H1 (cell line): ENCODE measurements around the gene FOXL3. TPM values are rescaled to one million over a fixed set of nuclear protein-coding genes. Genes with fewer than 3 reads are reported as not detected.

Experiments used
- CTCF ChIA-PET: fragments of 300-600 bp; sonication (Branson Sonifier 250); formaldehyde crosslinking; loops from one replicate; lab custom pipeline; 2021; ENCODE audit not compliant: partially characterized antibody; lab: Charles Lee
- POLR2A ChIA-PET: fragments of 300-600 bp; sonication (Branson Sonifier 250); formaldehyde crosslinking; loops from one replicate; lab custom pipeline; 2021; ENCODE audit warnings: inconsistent platforms; ENCODE audit not compliant: partially characterized antibody; lab: Charles Lee
- DNase-seq, 2 experiments: peaks; one replicate each; pipeline versions ENCODE4 v3.0.0 to v3.0.0-alpha.2; 2010 to 2022; ENCODE audit warnings: low spot score in 2 of 2, low read depth in 1 of 2, mixed read lengths in 1 of 2
- FAIRE-seq: peaks from 2 replicates; lab custom pipeline; 2011; peaks lifted over from hg19 to GRCh38; lab: Jason Lieb, UNC
- H2AFZ ChIP-seq: 2 replicates; pipeline ENCODE4 v1.8.1; 2012; ENCODE audit warnings: low read length, inconsistent platforms
- H2AK5ac ChIP-seq: 2 replicates; pipeline ENCODE4 v1.6.1; 2013; ENCODE audit warnings: low read depth, low read length
- H2BK120ac ChIP-seq: replicated peaks from 2 replicates; pipeline ENCODE3; 2013; ENCODE audit warnings: low read depth, low read length, inconsistent platforms
- H2BK12ac ChIP-seq: 2 replicates; pipeline ENCODE4 v1.6.1; 2013; ENCODE audit warnings: low read depth, low read length
- H2BK15ac ChIP-seq: 2 replicates; pipeline ENCODE4 v1.6.1; 2013; ENCODE audit warnings: low read length
- H2BK20ac ChIP-seq: 2 replicates; pipeline ENCODE4 v1.6.1; 2013; ENCODE audit warnings: low read length
- H2BK5ac ChIP-seq: 2 replicates; pipeline ENCODE4 v1.6.1; 2013; ENCODE audit warnings: low read depth, low read length
- H3K14ac ChIP-seq: 2 replicates; pipeline ENCODE4 v1.6.1; 2013; ENCODE audit warnings: inconsistent platforms; ENCODE audit not compliant: insufficient read length
- H3K18ac ChIP-seq: 2 replicates; pipeline ENCODE4 v1.6.1; 2013; ENCODE audit warnings: low read length; ENCODE audit errors: extremely low read depth
- H3K23ac ChIP-seq: 2 replicates; pipeline ENCODE4 v1.6.1; 2013; ENCODE audit warnings: inconsistent platforms; ENCODE audit not compliant: insufficient read length
- H3K23me2 ChIP-seq: 2 replicates; pipeline ENCODE4 v1.6.1; 2013; ENCODE audit warnings: low read depth, low read length
- H3K27ac ChIP-seq: 2 replicates; pipeline ENCODE4 v1.6.1; 2011; ENCODE audit warnings: low read depth, low read length, inconsistent platforms
- H3K27me3 ChIP-seq, 4 experiments: replicated peaks in 1 of 4; 1 replicate in 1 of 4; 2 replicates in 3 of 4; pipeline versions ENCODE4 v1.6.1 to v1.8.1; 2011 to 2013; ENCODE audit warnings: low read length in 3 of 4, mild to moderate bottlenecking in 3 of 4, inconsistent platforms in 2 of 4, mixed read lengths in 2 of 4, moderate library complexity in 1 of 4; ENCODE audit not compliant: control insufficient read depth in 3 of 4, insufficient read depth in 3 of 4; ENCODE audit errors: extremely low read depth in 1 of 4
- H3K36me3 ChIP-seq, 4 experiments: 2 replicates each; pipeline versions ENCODE4 v1.6.1 to v1.8.1; 2011 to 2013; ENCODE audit warnings: mild to moderate bottlenecking in 4 of 4, low read length in 3 of 4, moderate library complexity in 2 of 4, control low read depth in 1 of 4, inconsistent platforms in 1 of 4; ENCODE audit not compliant: insufficient read depth in 4 of 4, control insufficient read depth in 2 of 4
- H3K4ac ChIP-seq: replicated peaks from 2 replicates; pipeline ENCODE3; 2013; ENCODE audit warnings: low read length, low read depth, mixed read lengths, inconsistent platforms; ENCODE audit not compliant: insufficient read length
- H3K4me1 ChIP-seq, 4 experiments: replicated peaks in 1 of 4; 1 replicate in 1 of 4; 2 replicates in 3 of 4; pipeline versions ENCODE4 v1.6.1 to v1.8.1; 2011 to 2013; ENCODE audit warnings: low read length in 3 of 4, inconsistent platforms in 2 of 4, mixed read lengths in 1 of 4; ENCODE audit not compliant: insufficient read depth in 4 of 4, control insufficient read depth in 3 of 4
- H3K4me2 ChIP-seq, 2 experiments: 2 replicates each; pipeline versions ENCODE4 v1.6.1 to v1.8.1; 2011 to 2013; ENCODE audit warnings: low read depth in 2 of 2, low read length in 2 of 2, control low read depth in 1 of 2, inconsistent platforms in 1 of 2, mild to moderate bottlenecking in 1 of 2; ENCODE audit not compliant: insufficient read depth in 1 of 2
- H3K4me3 ChIP-seq, 4 experiments: fragments of 200-600, 300-600 bp in 1 of 4; sonication (generic), shearing (Covaris generic), sonication (Bioruptor Twin) in 1 of 4; 2 replicates each; pipeline versions ENCODE4 v1.5.1 to v1.8.1; 2011 to 2016; ENCODE audit warnings: low read length in 4 of 4, low read depth in 3 of 4, control low read depth in 2 of 4, inconsistent platforms in 2 of 4, mild to moderate bottlenecking in 2 of 4, mixed read lengths in 1 of 4, moderate library complexity in 1 of 4; ENCODE audit not compliant: insufficient read depth in 2 of 4; ENCODE audit errors: extremely low read depth in 1 of 4
- H3K56ac ChIP-seq: replicated peaks from 2 replicates; pipeline ENCODE3; 2013; ENCODE audit warnings: low read depth, mild to moderate bottlenecking, mixed read lengths, low read length, inconsistent platforms; ENCODE audit not compliant: insufficient read length
- H3K79me1 ChIP-seq: 2 replicates; pipeline ENCODE4 v1.6.1; 2013; ENCODE audit warnings: low read depth, low read length, control low read depth
- H3K79me2 ChIP-seq, 2 experiments: 2 replicates each; pipeline versions ENCODE4 v1.6.1 to v1.8.1; 2012 to 2013; ENCODE audit warnings: low read length in 2 of 2, mild to moderate bottlenecking in 2 of 2, inconsistent platforms in 1 of 2; ENCODE audit not compliant: insufficient read depth in 2 of 2, control insufficient read depth in 1 of 2
- H3K9ac ChIP-seq, 4 experiments: replicated peaks in 1 of 4; 1 replicate in 1 of 4; 2 replicates in 3 of 4; pipeline versions ENCODE4 v1.6.1 to v1.8.1; 2011 to 2013; ENCODE audit warnings: low read depth in 3 of 4, low read length in 3 of 4, control low read depth in 2 of 4, mild to moderate bottlenecking in 2 of 4, moderate library complexity in 2 of 4, inconsistent platforms in 1 of 4; ENCODE audit errors: extremely low read depth in 1 of 4
- H3K9me3 ChIP-seq, 2 experiments: 2 replicates each; pipeline versions ENCODE4 v1.6.1 to v1.8.1; 2012 to 2013; ENCODE audit warnings: mild to moderate bottlenecking in 2 of 2, moderate library complexity in 2 of 2, control low read depth in 1 of 2, inconsistent platforms in 1 of 2, low read depth in 1 of 2, low read length in 1 of 2, mixed read lengths in 1 of 2; ENCODE audit not compliant: insufficient read depth in 2 of 2
- H4K20me1 ChIP-seq, 2 experiments: replicated peaks in 1 of 2; 2 replicates each; pipeline versions ENCODE3 to v1.8.1; 2011 to 2013; ENCODE audit warnings: inconsistent platforms in 2 of 2, low read length in 2 of 2, mild to moderate bottlenecking in 1 of 2; ENCODE audit not compliant: insufficient read depth in 2 of 2, control insufficient read depth in 1 of 2
- H4K5ac ChIP-seq: 2 replicates; pipeline ENCODE4 v1.6.1; 2013; ENCODE audit warnings: low read length, low read depth, mixed read lengths, inconsistent platforms; ENCODE audit not compliant: insufficient read length
- H4K8ac ChIP-seq: 2 replicates; pipeline ENCODE4 v1.8.0; 2013; ENCODE audit warnings: mild to moderate bottlenecking, moderate library complexity, low read length, inconsistent platforms; ENCODE audit not compliant: insufficient read depth; ENCODE audit errors: extremely low read depth
- H4K91ac ChIP-seq: replicated peaks from 2 replicates; pipeline ENCODE3; 2013; ENCODE audit warnings: low read length, mixed read lengths, inconsistent platforms; ENCODE audit not compliant: insufficient read length
- CTCF ChIP-seq, 3 experiments: IDR thresholded peaks; 1 replicate in 2 of 3; 2 replicates in 1 of 3; pipeline versions ENCODE4 v1.5.1 to v1.6.1; 2011; ENCODE audit warnings: low read length in 3 of 3, mild to moderate bottlenecking in 3 of 3, inconsistent platforms in 2 of 3, low read depth in 1 of 3, moderate library complexity in 1 of 3; ENCODE audit not compliant: insufficient read depth in 1 of 3; ENCODE audit errors: control extremely low read depth in 1 of 3
- JUND ChIP-seq: IDR thresholded peaks from 2 replicates; pipeline ENCODE4 v1.6.1; 2011; ENCODE audit warnings: mild to moderate bottlenecking, improper control_type of control experiment, low read length
- NRF1 ChIP-seq: IDR thresholded peaks from 2 replicates; pipeline ENCODE4 v1.6.1; 2011; ENCODE audit warnings: mild to moderate bottlenecking, low read depth, low read length, improper control_type of control experiment
- POLR2A ChIP-seq, 2 experiments: IDR thresholded peaks; 1 replicate in 1 of 2; 2 replicates in 1 of 2; pipeline ENCODE4 v1.6.1; 2011; ENCODE audit warnings: low read depth in 2 of 2, low read length in 2 of 2, mild to moderate bottlenecking in 2 of 2; ENCODE audit errors: control extremely low read depth in 1 of 2
- SP2 ChIP-seq: IDR thresholded peaks from 2 replicates; pipeline ENCODE4 v1.6.1; 2012; ENCODE audit warnings: mild to moderate bottlenecking, low read length, inconsistent platforms
- SUZ12 ChIP-seq: fragments of 200-600 bp; sonication (generic); IDR thresholded peaks from 2 replicates; pipeline ENCODE4 v1.6.1; 2012; ENCODE audit warnings: mild to moderate bottlenecking, inconsistent platforms, low read length, moderate library complexity, mixed read lengths
- WGBS, 2 experiments: shearing (Covaris generic) in 1 of 2; methylation state at CpG; one replicate each; pipeline versions ENCODE4 v1.1.6 to v1.1.7; 2013 to 2015; ENCODE audit warnings: low lambda C conversion rate in 2 of 2, mixed read lengths in 2 of 2, inconsistent platforms in 1 of 2, low coverage in 1 of 2, missing lambda C conversion rate in 1 of 2; ENCODE audit not compliant: insufficient replicate concordance in 2 of 2, insufficient coverage in 1 of 2, insufficient read length in 1 of 2; ENCODE audit errors: extremely low coverage in 1 of 2, missing lambda C conversion rate in 1 of 2; 5-methylcytosine and 5-hydroxymethylcytosine counted together
- polyA plus RNA-seq, 7 experiments: library from polyadenylated mRNA; depleted of rRNA in 3 of 7; stranded (reverse) in 5 of 7; unstranded in 2 of 7; fragments of >200 nt in 5 of 7; fragments of 200-250 nt in 2 of 7; gene quantifications; 1 replicate in 5 of 7; 2 replicates in 1 of 7; 4 replicates in 1 of 7; pipeline versions ENCODE4 v1.2.1 to v1.2.3, GENCODE V29; 2011 to 2013; ENCODE audit warnings: missing spikeins in 2 of 7, mixed read lengths in 2 of 7
- total RNA-seq: library from RNA; stranded (reverse); fragmentation: NEBNext Ultra II Directional; extraction: Animal tissue kit (Norgen Biotek cat#: 25700); gene quantifications from 2 replicates; pipeline ENCODE4 v1.2.1, GENCODE V29; 2021

Gene FOXL3
- total and polyA plus RNA-seq, 2 of the 8 experiments (the other 6 are each of a cell fraction or from before 2014, with no cell fraction given) = not detected

GRCh38 chr7:334618-335357 lies 44.8 kb downstream of the FOXL3 start:
- WGBS, 2 experiments = 89% methylated on average over 16 of the region's 16 CpGs; no CpG with 5 or more reads in 1 of the 2 experiments
- Histone ChIP-seq H3K79me1 (no peaks in the 10 kb centered on the region; the same call in 1 of the 2 replicates), H4K5ac (no peak overlapping the region), H3K36me3 (no peaks in the 10 kb centered on the region), H3K14ac (no peak overlapping the region), H4K20me1 (peaks cover 0 to 5% of the 10 kb centered on the region in 2 experiments), H3K9me3 (peaks cover 5 to 6% of the 10 kb centered on the region in 2 experiments; a peak in 3 of 4 replicates), H3K27me3 (0 out of 7 replicates have a peak, but pooled peaks cover 0 to 2% (median 0%) of the 10 kb centered on the region in 4 experiments), H3K4me3 (no peak overlapping the region), H3K4ac (no peak overlapping the region), H3K23ac (no peak overlapping the region), H3K4me1 (peaks cover 0 to 3% (median 1%) of the 10 kb centered on the region in 4 experiments; a peak in 1 of 7 replicates), H2BK15ac (peak overlapping the region; percentile 83; the same call in 1 of the 2 replicates), H3K23me2 (0 out of 2 replicates have a peak, but pooled peaks cover 9% of the 10 kb centered on the region), H2BK5ac (no peak overlapping the region; the same call in 1 of the 2 replicates), H3K27ac (no peak overlapping the region), H3K56ac (no peak overlapping the region), H4K8ac (no peak overlapping the region; the same call in 1 of the 2 replicates), H3K4me2 (no peak overlapping the region), H3K18ac (no peak overlapping the region), H2AFZ (no peak overlapping the region), H3K9ac (peak overlapping the region in 1 of 4 experiments; percentile 26; a peak in 2 of 7 replicates), H2AK5ac (0 out of 2 replicates have a peak overlapping the region, but pooled peaks have one; percentile 33), H3K79me2 (no peaks in the 10 kb centered on the region), H2BK120ac (no peak overlapping the region), H4K91ac (peak overlapping the region; percentile 74), H2BK20ac (no peak overlapping the region), H2BK12ac (peak overlapping the region; percentile 65; the same call in 1 of the 2 replicates)
- TF ChIP-seq POLR2A (IDR thresholded peaks at IDR 0.05; ENCODE audit: control extremely low read depth in 1 of 2, low read depth in 2 of 2, low read length in 2 of 2) (no peak), CTCF (IDR thresholded peaks at IDR 0.05; ENCODE audit: control extremely low read depth in 1 of 3, insufficient read depth in 1 of 3, low read depth in 1 of 3, low read length in 3 of 3) (no peak), SUZ12 (no peak), NRF1 (no peak), JUND (no peak), SP2 (no peak)
- DNase-seq (no peak), FAIRE-seq (peak; percentile 70)
- POLR2A ChIA-PET = no interaction called here
- CTCF ChIA-PET = interaction anchor here (0.6 to 1.2 kb wide), 4 partner anchors 9 to 331 kb away, joined by 3 read pairs; partner anchors contain the start of gene FOXL3
